Smooth muscle cell of the brain vasculature (primary cell): ENCODE results near the gene TUBGCP3.

ENCODE experiments used
- DNase-seq: peaks from one replicate; pipeline ENCODE4 v3.0.0-alpha.2; 2012; ENCODE audit warnings: low read depth, low spot score

The TUBGCP3 gene

DNA sequence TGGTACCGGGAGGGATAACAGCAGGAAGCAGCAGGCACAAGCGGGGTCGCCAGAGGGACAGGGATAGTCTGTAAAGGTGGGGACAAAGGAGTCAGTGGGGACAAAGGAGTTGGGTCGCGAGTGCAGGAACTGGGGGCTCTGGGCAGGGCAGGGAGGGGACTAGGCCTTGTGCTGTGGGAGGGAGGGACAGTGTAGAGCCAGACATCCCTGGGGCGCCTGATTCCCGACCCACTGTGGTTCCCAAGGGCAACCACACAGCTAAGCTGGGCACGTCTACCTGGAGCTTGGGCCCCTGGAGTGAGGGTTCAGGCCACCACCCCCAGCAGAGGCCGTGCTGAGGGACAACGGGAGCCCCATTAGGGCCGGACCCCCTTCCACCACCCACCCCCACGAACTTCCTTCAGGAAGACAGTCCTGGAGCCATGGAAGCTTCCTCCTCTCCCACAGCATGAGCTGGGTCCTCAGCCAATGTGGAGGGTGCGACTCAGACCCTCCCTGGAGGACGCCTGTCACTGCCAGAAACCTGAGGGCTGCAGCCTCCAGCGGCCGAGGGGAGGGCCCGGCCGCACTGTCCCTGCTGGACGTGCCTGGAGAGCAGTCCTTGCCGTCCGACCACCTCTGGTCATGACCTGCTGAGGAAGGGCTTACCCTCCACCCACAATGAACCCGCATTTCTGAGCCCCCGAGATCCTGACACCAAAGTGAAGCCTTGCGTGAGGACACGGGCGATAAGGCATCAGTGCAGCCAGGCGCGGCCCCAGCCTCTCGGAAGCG lies 133.9 kb downstream of the TUBGCP3 start:
- DNase-seq: no peak

DNA sequence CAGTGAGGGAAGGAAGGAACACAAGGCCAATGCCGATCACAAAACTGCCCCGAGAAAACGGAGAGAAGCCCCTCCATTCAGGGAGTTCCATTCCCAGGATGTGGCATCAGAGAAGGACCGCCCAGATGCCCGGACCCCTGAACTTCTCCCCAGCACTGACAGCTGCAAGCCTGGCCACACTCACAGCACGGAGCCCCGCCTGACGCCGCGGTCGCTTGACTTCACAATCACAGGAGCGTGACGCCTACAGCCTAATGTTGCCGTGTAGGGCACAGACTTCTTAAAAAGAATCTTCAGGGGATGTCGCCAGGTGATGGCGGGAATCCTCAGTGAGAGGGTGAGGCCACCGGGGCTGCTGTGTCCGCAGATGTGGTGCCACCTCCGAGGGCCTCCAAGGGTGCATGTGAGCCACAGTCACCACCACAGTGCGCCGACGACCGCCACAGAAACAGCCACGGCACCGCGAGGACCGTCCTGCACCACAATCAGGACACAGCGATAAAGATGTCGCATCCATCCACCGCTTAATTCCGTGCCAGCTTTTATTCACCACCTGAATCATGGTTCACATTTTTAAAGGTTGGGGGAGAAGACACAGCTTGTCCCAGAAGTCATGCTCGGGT lies 134.6 kb downstream of the TUBGCP3 start:
- no peak for DNase-seq

DNA sequence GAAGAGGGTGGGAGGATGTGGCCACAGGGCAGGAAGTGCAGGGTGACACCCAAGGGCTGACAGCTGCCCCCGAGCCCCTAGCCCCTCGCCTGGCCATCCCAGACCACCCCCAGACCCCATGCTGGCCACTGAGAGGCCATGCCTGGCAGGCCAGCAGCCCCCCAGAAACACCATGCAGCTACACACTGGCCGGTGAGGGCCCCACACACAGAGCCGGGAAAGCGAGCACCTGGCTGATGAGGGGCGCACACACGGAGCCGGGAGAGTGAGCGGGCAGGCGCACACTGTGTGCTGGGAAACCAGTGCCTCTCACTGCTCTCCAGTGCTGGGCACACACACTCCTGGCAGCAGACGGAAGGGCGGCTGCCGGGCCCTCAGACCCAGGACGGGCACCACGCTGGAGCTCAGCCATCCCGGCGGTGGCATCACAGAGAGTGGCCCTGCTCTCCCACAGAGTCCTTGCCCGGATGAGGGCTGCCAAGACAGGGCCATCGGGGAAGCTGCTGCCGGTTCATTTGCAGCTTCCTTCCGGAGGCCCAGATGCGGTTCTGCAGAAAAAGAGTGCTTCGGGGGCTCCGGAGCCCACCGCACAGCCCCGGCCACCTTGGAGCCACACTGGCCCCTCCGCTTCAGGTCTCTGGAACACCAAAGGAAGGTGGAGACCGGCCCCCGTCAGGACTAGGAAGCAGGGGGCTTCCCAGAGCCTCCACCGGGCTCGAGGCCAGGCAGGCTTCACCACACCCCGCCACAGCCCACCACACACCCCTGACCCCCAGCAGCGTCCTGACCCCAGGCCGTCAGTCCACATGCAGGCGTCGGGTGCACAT lies 135.4 kb downstream of the TUBGCP3 start:
- DNase-seq: no peak

DNA sequence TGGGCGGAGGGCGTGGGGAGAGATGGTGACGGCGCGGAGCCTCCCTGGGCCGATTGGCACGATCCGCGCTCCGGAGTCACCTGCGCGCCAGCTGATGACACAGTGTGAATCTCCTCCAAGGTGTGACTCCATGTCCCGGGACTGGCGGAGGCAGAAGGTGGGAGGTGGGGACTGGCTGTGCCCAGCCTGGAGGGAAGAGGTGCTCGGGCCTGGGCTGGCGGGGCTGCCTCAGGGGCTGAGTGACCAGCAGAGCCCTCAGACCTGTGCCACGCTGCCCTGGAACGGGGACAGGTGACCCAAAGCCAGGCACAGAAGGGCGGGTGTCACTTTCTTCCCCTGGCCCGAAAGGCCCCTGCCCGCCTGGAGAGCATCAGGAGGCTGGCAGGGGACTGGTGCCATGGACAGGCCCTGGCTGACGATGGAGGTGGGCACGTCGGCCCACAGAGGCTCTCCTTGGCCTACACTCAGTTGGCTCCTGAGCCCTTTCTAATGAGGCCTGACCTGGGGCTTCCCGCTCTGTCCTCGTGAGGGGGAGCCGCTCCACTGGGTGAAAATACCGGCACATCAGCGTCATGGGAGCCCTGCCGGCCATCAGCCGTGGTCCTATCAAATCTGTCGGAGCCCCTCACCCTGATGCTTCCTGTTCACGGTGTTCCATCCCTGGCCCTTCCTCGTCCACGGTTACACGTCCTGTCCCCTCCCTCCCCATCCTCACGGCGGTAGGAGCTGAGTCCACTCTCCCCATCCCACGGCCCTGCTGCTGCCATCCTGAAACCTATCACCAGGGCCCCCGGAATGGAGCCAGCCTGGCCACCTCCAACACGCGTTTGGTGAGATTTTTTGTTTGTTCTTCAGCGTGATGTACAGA lies 136.2 kb downstream of the TUBGCP3 start:
- DNase-seq: no peak

DNA sequence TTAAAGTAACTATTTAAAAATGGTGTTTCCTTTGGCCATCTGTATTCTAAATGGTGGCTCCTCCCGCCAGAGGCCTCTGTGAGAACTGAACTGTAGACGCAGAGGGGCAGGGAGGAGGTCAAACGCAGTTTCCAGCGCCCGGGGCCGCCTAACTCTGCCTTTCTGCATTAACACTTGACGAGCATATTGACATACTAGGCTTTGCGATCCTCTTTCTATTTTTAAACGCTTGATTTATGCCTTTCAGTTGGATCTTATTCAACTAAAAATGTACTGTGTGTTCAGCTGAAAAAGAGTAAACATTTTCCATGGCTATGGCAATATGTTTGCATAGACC lies 137.1 kb downstream of the TUBGCP3 start:
- no peak for DNase-seq

DNA sequence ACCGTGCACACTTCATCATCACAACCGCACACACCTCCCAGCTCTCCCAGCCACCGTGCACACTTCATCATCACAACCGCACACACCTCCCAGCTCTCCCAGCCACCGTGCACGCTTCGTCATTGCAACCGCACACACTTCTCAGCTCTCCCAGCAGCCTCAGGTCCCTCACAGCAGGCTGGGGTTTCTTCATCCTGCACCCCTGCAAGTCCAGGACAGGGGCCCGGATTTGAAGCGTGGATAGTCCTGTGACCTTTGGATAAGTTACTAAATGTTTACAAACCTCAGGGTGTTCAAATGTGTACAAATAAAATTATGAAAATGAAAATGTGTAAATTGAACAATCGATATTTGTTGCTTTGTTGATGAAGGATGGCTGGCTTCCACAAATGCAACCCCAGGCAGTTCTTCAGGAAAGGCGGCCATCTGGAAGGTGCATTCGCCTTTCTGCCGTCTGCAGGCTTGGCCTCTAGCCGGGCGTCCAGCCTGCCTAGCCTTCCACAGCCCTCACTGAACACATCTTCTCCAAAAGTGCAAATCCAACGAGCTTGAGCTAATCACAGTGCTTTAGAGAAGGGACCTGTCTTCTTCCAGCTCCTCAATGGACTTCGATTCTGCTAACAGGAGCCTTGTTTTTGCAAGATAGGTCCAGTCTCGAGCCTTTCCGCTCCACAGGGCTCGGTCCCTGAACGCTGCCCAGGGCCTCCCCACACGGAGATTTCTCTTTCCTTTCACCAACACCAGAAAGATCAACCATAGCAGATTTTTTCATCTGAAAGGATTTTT lies 137.6 kb downstream of the TUBGCP3 start:
- no peak for DNase-seq

DNA sequence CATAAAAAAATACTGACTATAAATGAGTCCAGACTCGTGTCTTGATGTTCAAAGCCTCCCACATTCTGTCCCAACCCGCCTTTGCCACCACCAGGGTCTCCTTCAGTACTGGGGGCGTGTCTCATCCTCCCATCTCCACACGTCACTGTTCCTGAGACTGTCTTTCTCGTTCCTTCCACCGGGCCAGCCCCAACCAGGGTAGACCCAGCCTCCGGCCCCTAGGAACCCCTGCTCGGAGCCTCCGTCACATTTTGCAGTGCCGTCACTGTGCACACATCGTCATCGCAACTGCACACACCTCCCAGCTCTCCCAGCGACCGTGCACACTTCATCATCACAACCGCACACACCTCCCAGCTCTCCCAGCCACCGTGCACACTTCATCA lies 138.4 kb downstream of the TUBGCP3 start:
- DNase-seq: no peak

DNA sequence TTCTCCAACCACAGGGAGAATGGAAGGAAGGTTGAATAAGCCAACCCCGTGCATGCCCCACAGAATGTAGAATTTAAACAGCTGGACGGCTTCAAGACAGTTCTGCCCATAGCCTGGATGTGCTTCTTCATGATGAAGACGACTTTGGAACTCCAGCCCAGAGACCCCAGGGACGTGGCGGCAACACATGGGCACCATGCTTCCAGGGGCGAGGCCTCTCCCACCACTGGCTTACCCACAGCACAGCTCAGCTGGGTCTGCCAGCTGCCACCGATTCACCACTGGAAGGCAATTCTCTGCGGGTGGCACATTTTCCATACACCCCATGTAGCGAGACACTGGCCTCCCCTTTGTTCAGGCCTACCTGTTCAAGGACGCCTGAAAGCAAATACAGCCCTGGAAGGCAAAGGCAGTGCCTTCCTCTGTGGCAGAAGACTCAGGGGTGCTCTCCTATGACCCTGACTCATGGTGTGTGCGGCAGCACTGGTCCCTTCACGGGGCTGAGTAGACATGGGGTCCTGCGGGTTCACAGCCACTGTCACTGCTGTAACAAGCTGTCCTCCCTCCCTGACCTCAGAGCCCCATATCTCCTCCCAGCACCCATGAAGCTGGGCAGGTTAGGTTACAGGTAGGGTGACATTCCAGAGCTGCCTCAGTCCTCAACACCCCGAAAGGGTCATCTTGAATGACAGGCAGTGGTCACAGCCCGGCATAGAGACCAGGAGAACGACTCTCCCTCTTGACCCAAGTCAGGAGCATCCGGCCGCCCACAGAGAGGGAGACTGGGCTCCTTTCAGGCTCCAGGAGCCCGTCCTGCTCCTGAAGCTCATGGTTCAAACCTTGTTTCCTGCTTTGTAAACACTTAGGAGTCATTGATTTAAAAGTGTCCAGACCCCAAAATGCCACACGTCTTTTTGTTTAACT lies 139.1 kb downstream of the TUBGCP3 start:
- DNase-seq: no peak

DNA sequence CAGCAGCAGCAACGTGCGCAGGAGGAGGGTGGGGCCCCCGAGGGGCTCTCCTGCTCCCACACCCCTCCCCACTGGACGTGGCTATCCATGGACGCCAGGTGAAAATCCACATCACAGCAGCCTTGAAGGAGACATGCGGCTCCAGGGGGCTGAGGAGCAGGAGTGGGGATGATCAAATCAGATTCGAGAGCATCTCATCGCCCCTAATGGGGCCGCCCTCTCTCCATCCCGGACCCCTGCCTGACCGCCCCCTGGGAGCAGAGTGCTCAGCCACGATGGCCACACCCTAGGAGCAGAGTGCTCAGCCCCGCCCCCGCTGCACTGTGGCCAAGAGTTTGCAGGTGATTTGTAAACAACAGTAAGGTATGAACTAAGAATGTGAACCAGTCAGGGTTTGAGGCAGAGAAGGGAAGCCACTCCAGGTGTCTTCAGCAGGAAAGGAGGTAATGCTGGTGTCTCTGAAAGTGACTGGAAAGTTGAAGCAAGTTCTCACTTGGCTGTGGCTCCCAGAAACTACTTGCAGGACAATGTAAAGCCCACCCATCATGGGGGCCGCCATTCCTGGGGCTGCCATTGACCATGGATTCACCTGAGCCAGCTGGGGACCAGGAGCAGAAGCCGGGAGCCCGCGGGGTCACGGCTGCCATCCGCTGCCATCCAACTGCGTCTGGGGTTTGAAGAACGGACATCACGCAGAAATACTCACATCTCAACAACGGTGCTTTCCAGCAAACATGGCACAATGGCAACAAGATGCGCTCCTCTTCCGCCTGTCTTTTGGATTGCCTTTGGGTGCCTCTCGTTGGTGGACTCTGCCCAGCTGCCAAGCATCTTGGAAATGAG lies 140.0 kb downstream of the TUBGCP3 start:
- no peak for DNase-seq

DNA sequence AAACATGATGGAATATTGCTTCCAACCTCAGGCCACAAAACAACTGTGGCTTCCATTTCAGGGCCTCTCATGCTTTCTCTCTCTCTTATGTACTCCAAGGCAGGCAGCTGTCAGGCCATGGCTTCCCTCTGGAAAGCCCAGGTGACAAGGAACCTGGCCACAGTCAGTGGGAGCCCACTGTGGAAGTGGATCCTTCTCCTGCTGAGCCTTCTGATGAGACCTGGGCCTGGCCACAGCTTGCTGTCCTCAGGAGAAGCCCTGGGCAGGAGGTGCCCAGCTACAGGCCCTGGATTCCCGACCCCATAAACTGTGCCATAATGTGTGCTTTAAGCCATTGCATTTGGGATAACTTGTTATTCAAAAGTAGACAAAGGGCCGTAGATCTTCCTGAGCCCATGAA lies 140.6 kb downstream of the TUBGCP3 start:
- no peak for DNase-seq

DNA sequence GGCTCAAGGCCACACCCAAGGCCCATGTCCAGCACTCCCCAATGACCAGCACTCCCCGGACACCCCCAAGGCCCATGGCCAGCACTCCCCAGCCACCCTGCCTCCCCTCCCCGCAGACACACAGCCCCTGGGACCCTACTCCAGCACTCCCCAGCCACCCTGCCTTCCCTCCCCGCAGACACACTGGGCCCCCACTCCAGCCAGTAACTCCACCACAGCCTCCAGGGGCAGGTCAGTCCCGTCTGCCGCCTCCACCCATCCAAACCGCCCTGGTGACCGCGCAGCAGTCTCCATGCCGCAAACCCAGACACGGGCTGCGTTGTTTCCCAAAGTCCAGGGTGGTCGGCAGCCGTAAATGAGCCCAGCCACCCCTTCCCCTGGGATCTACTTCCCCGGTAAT lies 141.1 kb downstream of the TUBGCP3 start:
- no peak for DNase-seq

DNA sequence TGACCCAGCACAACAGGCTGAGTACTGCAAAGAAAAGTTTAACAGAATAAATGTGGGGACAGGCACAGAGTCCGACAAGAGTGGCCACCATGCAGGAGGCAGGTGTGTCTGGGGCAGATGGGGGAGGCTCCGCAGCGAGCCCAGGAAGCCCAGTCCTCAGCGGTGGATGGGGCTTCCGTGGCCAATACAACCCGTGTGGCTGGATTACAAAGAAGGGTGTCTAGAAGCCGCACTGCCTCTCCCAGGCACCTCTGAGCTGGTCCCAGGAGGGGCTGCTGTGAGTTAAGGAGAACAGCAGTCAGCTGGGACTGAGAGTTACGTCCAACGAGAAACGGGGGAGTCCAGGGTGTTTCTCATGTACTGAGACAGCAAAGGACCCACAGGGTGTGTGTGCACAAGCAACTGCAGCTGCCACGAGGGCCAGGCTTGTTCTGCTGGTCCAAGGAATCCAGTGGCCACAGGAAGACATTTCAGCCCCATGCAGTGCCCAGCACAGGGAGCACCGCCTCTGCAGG lies 141.5 kb downstream of the TUBGCP3 start:
- no peak for DNase-seq

DNA sequence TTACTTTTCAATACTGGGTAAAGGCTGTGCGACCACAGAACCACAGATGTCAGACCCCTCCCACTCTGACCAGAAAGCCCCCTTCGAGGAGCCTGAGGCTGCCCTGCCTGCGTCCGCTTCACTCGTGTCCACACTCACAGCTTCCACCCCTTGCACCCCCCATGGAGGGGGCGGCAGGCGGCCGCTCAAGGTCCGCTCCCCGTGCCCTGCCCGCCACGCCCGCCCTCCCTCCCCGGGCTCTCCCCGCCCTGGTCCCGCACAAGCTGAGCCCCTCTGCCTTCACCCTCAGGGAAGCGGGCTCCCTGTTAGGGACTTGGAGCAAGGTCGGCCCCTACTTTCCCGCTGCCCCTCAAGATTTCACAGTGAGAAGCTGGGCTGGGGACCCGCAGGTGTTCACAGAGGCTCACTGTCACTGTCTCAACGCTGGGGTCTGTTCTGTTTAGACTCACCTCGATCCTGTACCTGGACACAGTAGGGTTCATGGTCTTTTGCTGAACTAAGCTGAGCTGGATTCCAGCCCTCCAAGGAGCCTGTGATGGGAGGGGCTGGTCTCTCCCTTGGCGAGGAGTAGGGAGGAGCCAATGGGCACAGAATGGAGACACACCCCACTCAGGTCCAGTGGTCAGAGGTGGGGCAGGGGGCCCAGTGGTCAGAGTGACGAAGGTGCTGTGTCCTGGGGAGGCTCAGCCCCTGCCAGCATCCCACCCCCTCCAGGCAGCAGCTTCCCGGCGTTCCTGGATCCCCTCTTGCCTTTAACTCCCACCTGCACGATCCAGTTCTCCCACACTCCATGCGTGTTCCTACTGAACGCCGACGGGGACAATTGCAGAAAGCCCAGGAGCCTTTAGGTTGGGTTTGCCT lies 142.3 kb downstream of the TUBGCP3 start:
- no peak for DNase-seq

DNA sequence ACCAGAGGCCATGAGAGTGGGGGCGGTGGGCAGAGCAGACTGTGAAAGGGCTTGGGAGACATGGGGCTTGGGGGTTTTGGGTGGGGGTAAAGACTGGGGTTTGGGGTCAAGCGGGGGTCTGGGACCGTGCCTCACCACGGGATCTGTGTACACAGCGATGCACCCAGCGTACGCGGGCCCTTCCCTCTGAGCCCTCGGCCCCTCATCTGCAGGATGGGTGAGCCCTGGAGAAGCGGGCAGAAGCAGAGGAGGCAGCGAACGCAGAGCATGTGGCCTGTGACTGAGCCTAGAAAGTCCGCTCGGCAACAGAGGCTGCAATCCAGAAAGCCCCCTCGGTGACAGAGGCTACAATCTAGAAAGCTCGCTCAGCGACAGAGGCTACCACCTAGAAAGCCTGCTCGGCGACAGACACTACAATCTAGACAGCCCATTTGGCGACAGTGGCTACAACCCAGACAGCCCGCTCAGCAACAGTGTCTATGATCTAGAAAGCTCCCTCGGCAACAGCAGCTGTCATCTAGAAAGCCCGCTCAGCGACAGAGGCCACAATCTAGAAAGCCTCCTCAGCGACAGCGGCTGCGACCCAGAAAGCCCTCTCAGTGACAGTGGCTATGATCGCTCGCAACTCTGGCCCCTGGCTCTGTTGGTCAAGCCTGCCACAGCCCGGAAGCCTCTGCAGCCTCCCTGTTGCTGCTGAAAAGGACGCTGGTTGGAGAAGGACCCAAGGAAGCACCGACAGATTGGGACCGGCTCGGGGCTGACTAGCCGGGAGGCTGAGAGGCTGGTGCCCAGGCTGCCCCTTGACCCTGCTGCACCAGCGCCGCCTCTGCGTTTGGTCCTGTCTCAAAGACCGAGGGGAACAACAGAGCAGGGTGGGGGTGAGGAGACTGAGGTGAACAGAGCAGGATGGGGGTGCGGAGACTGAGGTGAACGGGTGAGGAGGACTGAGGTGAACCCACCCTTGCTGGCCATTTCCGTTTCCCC lies 143.2 kb downstream of the TUBGCP3 start:
- DNase-seq: no peak

DNA sequence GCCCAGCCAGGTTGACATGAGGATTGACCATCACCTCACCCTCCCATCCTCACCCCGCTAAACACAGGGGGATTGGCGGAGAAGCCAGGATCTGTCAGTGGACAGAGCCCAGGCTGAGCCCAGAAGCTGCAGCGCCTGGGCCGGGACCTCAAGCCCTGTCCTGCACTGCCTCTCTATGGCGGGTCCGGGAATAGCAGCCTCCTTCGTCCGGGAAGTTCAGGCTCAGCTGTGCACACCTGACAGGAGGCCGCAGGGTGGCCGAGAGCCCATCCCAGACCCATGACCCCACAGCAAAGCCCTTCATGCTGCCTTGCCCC lies 144.0 kb downstream of the TUBGCP3 start:
- peak; percentile 6 for DNase-seq

DNA sequence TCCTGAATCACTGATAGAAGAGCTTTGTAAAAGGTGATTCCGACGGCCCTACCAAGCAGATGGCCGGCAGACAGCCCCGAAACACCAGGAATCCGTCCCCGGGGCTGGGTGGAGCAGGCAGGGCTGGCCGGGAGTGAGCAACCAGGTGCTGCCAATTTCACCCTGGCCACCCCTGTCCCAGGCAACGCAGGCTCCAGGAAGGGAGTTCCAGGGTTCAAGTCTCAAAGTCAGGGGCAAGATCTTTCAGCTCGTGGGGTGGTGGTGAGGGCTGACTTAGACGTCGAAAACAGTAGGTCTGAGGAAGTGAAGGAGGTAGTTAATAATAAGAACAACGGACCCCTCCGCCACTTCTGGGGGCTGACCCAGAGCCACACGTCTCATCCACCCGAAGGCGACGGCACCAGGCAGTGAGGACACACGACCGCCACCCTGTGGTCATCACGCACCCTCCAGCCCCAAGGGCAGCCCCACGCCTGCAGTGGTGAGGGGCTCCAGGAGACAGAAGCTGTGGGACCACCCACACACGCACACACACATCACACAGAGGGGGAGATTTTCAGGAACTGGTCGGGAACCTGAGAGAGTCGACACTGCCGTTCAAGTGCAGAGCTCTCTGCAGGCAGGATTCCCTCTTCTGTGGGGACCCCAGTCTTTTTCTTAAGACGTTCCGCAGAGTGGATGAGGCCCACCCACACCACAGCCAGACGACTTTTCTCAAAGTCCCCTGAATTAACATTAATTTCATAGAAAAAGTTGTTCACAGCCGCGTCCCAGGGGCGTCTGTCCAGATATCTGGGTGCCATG lies 144.6 kb downstream of the TUBGCP3 start:
- DNase-seq: no peak
